HepG2 (cell line): Measurements from ENCODE around the gene LRRC45. TPM values are rescaled to one million over a fixed set of nuclear protein-coding genes. Genes with fewer than 3 reads are reported as not detected.

Experiments
- ARID2 ChIP-seq: sonication (generic); formaldehyde crosslinking; IDR thresholded peaks from 2 replicates; pipeline ENCODE4 v1.8.1; 2022; ENCODE audit warnings: mild to moderate bottlenecking, missing genetic modification reagents, borderline replicate concordance
- ATRX ChIP-seq: sonication (generic); formaldehyde crosslinking; IDR thresholded peaks from 2 replicates; pipeline ENCODE4 v1.4.0; 2020; ENCODE audit warnings: missing genetic modification reagents, borderline replicate concordance
- NONO ChIP-seq, 2 experiments: fragments of 450-650 bp in 1 of 2; sonication (generic) in 1 of 2; formaldehyde crosslinking in 1 of 2; IDR thresholded peaks in 1 of 2; conservative IDR thresholded peaks in 1 of 2; 2 replicates each; pipeline versions ENCODE4 v1.6.1 to v1.8.0; 2017 to 2022; ENCODE audit warnings: mild to moderate bottlenecking in 1 of 2, missing genetic modification reagents in 1 of 2, moderate library complexity in 1 of 2
- PRPF4 ChIP-seq: fragments of 200-400 bp; formaldehyde crosslinking; IDR thresholded peaks from 2 replicates; pipeline ENCODE4 v1.6.1; 2016; ENCODE audit warnings: low read length, low read depth; ENCODE audit not compliant: poor library complexity, severe bottlenecking
- RXRA ChIP-seq: sonication (generic); formaldehyde crosslinking; IDR thresholded peaks from 2 replicates; pipeline ENCODE4 v1.5.1; 2020; ENCODE audit warnings: missing genetic modification reagents
- ZNF24 ChIP-seq: fragments of 450-650 bp; IDR thresholded peaks from 2 replicates; pipeline ENCODE4 v1.6.1; 2017; ENCODE audit warnings: antibody characterized with exemption, mild to moderate bottlenecking
- ZNF777 ChIP-seq: sonication (generic); formaldehyde crosslinking; IDR thresholded peaks from 2 replicates; pipeline ENCODE4 v1.4.0; 2020; ENCODE audit warnings: missing genetic modification reagents
- ZNF841 ChIP-seq: sonication (generic); formaldehyde crosslinking; IDR thresholded peaks from 2 replicates; pipeline ENCODE4 v1.8.1; 2023; ENCODE audit warnings: missing genetic modification reagents, borderline replicate concordance
- ZSCAN31 ChIP-seq: sonication (generic); formaldehyde crosslinking; IDR thresholded peaks from 2 replicates; pipeline ENCODE4 v1.5.0; 2020; ENCODE audit warnings: low read depth, mild to moderate bottlenecking, missing genetic modification reagents
- polyA plus RNA-seq, 8 experiments: library from polyadenylated mRNA; depleted of rRNA in 3 of 8; stranded (reverse) in 7 of 8; unstranded in 1 of 8; fragments of >200 nt; fragmentation: Illumina TruSeq in 4 of 8; extraction: Trizol in 4 of 8; gene quantifications; 2 replicates each; pipeline versions ENCODE4 v1.2.1 to v1.2.3, GENCODE V29; 2011 to 2016; ENCODE audit warnings: low read depth in 4 of 8, missing spikeins in 1 of 8, mixed read lengths in 1 of 8; ENCODE audit not compliant: insufficient read depth in 1 of 8
- total RNA-seq, 5 experiments: library from RNA; depleted of rRNA; stranded (reverse); fragments of >200 nt; fragmentation: Illumina TruSeq; extraction: Trizol; gene quantifications; 2 replicates each; pipeline ENCODE4 v1.2.3, GENCODE V29; 2016; ENCODE audit warnings: low read depth in 1 of 5
- TF ChIP-seq, protein P1 (sequence below): sonication (generic); formaldehyde crosslinking; IDR thresholded peaks from 2 replicates; pipeline ENCODE4 v1.4.0; 2020; ENCODE audit warnings: mild to moderate bottlenecking, missing genetic modification reagents
- TF ChIP-seq, protein P2 (sequence below): sonication (generic); formaldehyde crosslinking; IDR thresholded peaks from 2 replicates; pipeline ENCODE4 v1.9.0; 2022; ENCODE audit warnings: low read depth, missing genetic modification reagents
- TF ChIP-seq, protein P3 (sequence below): IDR thresholded peaks from 2 replicates; pipeline ENCODE4 v1.6.1; 2016; ENCODE audit warnings: low read depth
- TF ChIP-seq, protein P4 (sequence below): sonication (generic); formaldehyde crosslinking; IDR thresholded peaks from 2 replicates; pipeline ENCODE4 v1.8.0; 2022; ENCODE audit warnings: missing genetic modification reagents, mild to moderate bottlenecking, borderline replicate concordance
- TF ChIP-seq, protein P5 (sequence below): sonication (generic); formaldehyde crosslinking; IDR thresholded peaks from 2 replicates; pipeline ENCODE4 v1.4.0; 2020; ENCODE audit warnings: missing genetic modification reagents, borderline replicate concordance

The LRRC45 gene
- total and polyA plus RNA-seq, 2 of the 13 experiments (the other 11 are each of a cell fraction or from before 2014, with no cell fraction given) = 11.6 to 48.1 TPM

DNA sequence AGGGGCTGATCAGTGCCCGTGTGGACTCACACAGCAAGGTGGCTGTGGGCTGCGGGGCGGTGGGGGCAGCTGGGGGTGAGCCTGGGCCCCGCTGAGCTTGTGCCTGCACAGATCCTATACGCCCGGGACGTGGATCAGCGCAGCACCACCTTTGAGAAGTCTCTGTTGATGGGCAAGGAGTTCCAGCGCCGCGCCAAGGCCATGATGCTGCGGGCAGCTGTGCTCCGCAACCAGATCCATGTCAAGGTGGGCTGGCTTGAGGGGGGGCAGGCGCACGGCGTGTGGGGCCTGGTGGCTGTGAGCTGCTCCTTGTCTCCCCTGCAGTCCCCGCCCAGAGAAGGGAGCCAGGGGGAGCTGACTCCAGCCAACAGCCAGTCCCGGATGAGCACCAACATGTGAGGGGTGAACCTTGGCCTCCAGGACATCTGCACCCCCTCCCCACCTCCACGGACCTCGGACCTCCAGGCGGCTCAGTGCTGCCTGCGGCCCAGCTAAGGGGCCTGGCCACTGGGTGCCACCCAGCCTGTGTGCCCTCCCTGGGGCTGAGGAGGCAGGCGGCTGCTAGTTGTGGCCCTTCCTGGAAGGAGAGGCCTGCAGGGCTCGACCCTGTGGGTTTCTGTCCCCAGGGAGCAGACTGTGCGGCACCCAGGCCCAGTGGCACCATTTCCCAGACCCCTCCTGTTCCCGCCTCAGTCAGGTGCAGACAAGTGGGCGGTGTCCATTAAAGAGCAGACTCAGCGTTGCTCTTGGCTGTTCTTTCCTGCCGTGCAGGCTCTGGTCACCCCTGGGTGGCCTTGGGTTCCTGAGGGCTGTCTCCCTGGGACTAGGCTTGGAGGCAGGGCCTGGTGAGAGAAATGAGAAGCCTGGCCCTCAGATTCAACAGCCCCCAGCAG lies 33.9 kb downstream of the LRRC45 start (continued):
- TF ChIP-seq, protein P1, sequence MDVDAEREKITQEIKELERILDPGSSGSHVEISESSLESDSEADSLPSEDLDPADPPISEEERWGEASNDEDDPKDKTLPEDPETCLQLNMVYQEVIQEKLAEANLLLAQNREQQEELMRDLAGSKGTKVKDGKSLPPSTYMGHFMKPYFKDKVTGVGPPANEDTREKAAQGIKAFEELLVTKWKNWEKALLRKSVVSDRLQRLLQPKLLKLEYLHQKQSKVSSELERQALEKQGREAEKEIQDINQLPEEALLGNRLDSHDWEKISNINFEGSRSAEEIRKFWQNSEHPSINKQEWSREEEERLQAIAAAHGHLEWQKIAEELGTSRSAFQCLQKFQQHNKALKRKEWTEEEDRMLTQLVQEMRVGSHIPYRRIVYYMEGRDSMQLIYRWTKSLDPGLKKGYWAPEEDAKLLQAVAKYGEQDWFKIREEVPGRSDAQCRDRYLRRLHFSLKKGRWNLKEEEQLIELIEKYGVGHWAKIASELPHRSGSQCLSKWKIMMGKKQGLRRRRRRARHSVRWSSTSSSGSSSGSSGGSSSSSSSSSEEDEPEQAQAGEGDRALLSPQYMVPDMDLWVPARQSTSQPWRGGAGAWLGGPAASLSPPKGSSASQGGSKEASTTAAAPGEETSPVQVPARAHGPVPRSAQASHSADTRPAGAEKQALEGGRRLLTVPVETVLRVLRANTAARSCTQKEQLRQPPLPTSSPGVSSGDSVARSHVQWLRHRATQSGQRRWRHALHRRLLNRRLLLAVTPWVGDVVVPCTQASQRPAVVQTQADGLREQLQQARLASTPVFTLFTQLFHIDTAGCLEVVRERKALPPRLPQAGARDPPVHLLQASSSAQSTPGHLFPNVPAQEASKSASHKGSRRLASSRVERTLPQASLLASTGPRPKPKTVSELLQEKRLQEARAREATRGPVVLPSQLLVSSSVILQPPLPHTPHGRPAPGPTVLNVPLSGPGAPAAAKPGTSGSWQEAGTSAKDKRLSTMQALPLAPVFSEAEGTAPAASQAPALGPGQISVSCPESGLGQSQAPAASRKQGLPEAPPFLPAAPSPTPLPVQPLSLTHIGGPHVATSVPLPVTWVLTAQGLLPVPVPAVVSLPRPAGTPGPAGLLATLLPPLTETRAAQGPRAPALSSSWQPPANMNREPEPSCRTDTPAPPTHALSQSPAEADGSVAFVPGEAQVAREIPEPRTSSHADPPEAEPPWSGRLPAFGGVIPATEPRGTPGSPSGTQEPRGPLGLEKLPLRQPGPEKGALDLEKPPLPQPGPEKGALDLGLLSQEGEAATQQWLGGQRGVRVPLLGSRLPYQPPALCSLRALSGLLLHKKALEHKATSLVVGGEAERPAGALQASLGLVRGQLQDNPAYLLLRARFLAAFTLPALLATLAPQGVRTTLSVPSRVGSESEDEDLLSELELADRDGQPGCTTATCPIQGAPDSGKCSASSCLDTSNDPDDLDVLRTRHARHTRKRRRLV (CRISPR knock-in tag) = peak; percentile 72; the same call in 1 of the 2 replicates
- no peak for TF ChIP-seq ARID2 (CRISPR knock-in tag)
- TF ChIP-seq ATRX (CRISPR knock-in tag) = no peak
- TF ChIP-seq, protein P2, sequence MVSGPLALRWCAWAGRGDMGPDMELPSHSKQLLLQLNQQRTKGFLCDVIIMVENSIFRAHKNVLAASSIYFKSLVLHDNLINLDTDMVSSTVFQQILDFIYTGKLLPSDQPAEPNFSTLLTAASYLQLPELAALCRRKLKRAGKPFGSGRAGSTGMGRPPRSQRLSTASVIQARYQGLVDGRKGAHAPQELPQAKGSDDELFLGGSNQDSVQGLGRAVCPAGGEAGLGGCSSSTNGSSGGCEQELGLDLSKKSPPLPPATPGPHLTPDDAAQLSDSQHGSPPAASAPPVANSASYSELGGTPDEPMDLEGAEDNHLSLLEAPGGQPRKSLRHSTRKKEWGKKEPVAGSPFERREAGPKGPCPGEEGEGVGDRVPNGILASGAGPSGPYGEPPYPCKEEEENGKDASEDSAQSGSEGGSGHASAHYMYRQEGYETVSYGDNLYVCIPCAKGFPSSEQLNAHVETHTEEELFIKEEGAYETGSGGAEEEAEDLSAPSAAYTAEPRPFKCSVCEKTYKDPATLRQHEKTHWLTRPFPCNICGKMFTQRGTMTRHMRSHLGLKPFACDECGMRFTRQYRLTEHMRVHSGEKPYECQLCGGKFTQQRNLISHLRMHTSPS (CRISPR knock-in tag) = peak; percentile 96
- TF ChIP-seq ZNF24 = no peak
- TF ChIP-seq, protein P3, sequence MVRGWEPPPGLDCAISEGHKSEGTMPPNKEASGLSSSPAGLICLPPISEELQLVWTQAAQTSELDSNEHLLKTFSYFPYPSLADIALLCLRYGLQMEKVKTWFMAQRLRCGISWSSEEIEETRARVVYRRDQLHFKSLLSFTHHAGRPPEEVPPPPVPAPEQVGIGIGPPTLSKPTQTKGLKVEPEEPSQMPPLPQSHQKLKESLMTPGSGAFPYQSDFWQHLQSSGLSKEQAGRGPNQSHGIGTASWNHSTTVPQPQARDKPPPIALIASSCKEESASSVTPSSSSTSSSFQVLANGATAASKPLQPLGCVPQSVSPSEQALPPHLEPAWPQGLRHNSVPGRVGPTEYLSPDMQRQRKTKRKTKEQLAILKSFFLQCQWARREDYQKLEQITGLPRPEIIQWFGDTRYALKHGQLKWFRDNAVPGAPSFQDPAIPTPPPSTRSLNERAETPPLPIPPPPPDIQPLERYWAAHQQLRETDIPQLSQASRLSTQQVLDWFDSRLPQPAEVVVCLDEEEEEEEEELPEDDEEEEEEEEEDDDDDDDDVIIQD = peak; percentile 21; the same call in 1 of the 2 replicates
- TF ChIP-seq ZSCAN31 (CRISPR knock-in tag) = peak; percentile 90
- no peak for TF ChIP-seq NONO (IDR thresholded peaks at IDR 0.05)
- TF ChIP-seq NONO (CRISPR knock-in tag; conservative IDR thresholded peaks at IDR 0.05) = peak; percentile 97
- TF ChIP-seq ZNF841 (CRISPR knock-in tag) = 0 out of 2 replicates have a peak, but pooled peaks have one; percentile 29
- no peak for TF ChIP-seq PRPF4
- TF ChIP-seq, protein P4, sequence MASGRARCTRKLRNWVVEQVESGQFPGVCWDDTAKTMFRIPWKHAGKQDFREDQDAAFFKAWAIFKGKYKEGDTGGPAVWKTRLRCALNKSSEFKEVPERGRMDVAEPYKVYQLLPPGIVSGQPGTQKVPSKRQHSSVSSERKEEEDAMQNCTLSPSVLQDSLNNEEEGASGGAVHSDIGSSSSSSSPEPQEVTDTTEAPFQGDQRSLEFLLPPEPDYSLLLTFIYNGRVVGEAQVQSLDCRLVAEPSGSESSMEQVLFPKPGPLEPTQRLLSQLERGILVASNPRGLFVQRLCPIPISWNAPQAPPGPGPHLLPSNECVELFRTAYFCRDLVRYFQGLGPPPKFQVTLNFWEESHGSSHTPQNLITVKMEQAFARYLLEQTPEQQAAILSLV = 0 out of 2 replicates have a peak, but pooled peaks have one; percentile 11
- TF ChIP-seq, protein P5, sequence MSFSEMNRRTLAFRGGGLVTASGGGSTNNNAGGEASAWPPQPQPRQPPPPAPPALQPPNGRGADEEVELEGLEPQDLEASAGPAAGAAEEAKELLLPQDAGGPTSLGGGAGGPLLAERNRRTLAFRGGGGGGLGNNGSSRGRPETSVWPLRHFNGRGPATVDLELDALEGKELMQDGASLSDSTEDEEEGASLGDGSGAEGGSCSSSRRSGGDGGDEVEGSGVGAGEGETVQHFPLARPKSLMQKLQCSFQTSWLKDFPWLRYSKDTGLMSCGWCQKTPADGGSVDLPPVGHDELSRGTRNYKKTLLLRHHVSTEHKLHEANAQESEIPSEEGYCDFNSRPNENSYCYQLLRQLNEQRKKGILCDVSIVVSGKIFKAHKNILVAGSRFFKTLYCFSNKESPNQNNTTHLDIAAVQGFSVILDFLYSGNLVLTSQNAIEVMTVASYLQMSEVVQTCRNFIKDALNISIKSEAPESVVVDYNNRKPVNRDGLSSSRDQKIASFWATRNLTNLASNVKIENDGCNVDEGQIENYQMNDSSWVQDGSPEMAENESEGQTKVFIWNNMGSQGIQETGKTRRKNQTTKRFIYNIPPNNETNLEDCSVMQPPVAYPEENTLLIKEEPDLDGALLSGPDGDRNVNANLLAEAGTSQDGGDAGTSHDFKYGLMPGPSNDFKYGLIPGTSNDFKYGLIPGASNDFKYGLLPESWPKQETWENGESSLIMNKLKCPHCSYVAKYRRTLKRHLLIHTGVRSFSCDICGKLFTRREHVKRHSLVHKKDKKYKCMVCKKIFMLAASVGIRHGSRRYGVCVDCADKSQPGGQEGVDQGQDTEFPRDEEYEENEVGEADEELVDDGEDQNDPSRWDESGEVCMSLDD (CRISPR knock-in tag) = no peak
- TF ChIP-seq ZNF777 = peak; percentile 33; the same call in 1 of the 2 replicates
- peak; percentile 73 for TF ChIP-seq RXRA (CRISPR knock-in tag)
